COLO829 (cell line): ENCODE data around the gene ALG12.
A peak's percentile ranks its signal among the peaks of the same experiment; 100 is the strongest.

ENCODE experiments used
- DNase-seq: peaks from one replicate; pipeline ENCODE4 v3.0.0; 2012; ENCODE audit warnings: low spot score

Gene ALG12

DNA sequence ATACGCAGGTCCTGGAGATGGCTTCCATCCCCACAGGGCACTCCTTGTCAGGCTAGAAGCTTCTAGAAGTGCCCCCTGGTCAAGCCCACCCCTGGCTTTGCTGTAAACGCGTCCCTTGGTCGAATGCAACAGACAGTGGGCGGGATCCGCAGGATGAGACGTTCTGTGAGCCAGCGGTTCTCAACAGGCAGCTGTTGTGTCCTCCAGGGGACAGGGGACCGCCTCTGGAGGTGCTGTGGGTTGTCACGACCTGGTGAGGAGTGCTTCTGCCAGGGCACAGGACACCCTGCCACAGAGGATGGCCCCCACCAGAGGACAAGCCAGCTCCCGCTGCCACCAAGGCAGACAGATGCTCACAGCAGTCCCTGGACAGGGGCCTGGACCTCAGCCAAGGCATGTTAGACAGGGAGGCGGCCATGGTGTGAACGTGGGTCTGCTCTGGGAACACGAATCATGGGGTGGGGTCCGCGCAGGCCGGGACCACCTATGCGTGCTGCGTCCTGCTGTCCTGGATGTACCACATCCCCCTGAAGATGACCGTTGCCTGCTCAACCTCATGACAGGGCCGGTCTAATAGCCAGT lies 11.8 kb upstream of the ALG12 start:
- DNase-seq, result no peak

GRCh38 chr22:49929211-49929979 lies 11.2 kb upstream of the ALG12 start:
- DNase-seq, result peak; percentile 57

- DNase-seq, result no peak
These were observed 10.4 kb upstream of the ALG12 start for GRCh38 chr22:49928555-49929210.

- no peak for DNase-seq
These were observed 9.9 kb upstream of the ALG12 start for GRCh38 chr22:49928185-49928495.

- no peak for DNase-seq
These were observed 9.4 kb upstream of the ALG12 start for GRCh38 chr22:49927483-49928184.

- no peak for DNase-seq
These were observed 8.7 kb upstream of the ALG12 start for GRCh38 chr22:49926916-49927315.

DNA sequence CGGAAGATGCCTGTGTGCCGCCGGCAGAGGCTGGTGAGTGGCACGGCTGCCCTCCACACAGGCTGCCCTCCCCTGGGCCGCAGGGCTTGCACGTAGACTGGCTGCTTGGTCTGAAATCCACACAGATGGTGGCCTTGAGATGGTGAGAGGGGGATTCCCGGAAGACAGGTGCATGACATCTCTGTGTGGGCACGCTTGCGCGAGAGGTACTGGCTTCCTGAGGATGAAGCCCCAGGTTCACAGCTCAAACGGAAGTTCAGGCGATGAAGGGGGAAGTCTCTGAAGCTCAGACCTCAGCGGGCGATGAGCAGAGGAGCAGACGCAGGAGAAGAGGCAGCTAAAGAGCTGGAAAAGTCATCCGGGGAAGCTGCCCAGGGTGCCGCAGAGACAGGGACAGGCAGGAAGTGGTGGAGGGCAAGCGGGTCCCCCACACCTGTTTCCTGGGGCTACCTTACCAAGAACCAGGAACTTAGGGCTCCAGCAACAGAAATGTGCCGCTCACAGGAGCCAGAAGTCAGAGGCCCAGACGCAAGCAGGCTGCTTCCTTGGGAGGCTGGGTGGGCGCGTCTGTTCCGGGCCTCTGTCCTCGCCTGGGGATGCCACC lies 7.4 kb upstream of the ALG12 start:
- no peak for DNase-seq

DNA sequence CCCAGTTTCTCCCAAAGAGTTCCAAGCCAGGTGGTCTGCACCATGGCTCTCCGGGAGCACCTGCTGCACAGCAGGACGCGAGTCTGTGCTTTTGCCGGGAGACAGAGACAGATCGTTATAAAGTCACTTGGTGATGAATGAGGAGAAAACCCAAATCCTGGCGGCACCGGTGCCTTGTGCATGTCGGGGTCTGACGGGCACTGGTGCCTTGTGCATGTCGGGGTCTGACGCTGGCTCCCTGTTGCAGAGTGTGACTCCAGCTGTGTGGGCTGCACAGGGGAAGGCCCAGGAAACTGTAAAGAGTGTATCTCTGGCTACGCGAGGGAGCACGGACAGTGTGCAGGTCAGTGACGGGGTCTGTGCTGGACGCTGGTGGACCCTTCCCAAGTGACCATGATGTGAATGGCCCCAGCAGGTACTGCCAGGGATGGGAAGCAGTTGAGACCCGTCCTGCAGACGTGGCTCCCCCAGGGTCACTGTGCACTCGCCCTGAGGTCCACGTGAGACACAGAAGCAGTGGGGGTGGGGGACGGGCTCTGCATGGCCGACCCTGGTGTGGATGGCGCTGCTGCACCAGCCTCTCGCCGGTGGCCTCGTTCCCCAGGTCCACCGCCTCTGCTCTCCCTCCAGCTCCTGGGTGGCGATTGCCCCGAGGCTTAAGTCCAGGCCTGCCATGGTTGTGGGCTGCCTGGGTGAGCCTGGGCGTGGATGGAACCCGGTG lies 6.0 kb upstream of the ALG12 start:
- DNase-seq, result no peak

DNA sequence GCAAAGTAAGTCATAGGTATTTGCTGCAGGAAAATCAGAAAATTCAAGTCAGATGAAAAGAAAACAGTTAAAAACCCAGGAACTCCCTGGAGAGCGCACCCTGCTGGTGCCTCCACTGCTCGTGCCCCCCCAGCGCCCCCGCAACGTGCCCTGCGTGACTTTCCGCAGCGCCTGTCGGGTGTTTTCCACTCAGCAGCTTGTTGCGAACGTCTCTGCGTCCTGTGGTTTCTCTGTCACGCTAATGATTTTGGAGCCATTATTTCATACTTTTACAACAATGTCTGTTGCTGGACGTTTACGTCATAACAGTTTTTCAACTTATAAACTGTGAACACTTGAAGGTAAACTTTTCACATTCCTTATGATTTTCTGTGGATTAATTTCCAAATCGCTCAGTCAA lies 5.2 kb upstream of the ALG12 start:
- no peak for DNase-seq

DNA sequence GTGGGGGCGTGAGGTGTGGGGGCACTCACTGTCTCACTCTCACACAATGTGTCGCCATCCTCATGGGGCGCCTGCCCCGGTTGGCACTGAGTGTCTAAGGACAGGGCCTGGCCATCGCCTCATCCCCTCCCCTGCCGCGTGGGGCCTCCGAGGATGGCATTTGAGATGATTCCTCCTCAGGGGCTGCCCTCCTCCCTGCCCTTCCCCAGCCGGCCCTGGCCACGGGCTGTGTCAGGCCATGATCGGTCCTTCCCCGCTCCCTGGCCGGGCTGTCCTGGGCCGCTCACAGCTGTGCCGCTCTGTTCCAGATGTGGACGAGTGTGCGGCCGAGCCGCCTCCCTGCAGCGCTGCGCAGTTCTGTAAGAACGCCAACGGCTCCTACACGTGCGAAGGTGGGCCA lies 4.7 kb upstream of the ALG12 start:
- DNase-seq, result no peak

GRCh38 chr22:49922484-49922883 lies 4.2 kb upstream of the ALG12 start:
- DNase-seq, result no peak

DNA sequence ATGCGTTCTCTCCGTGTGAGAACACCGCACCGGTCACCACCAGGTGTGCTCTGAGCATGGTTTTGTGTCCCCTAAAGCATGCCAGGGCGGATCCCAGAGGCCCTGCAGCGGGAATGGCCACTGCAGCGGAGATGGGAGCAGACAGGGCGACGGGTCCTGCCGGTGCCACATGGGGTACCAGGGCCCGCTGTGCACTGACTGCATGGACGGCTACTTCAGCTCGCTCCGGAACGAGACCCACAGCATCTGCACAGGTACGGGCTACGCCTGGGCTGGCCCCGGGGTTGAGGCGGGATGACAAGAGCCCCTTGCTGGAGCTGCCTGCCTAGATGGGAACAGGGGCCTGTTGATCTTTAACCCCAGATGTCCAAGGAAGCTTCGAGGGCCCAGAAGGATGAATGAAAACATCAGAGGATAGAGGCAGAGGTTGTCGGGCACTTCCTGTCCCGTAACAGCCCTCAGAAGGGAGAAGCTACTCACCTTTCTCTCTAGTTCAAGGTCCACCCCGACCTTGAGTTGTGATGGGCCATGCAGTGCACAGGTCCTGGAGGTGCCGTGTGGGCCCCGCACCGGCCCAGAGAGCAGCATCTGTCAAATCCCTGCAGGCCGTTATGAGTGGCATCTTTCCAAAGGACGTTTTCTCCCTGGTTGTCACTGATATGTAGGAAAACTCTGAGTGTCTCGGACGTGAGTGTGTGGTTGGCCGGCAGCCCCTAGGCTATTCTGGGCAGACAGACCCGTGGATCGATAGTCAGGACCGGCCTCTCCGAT lies 3.5 kb upstream of the ALG12 start:
- DNase-seq, result no peak

GRCh38 chr22:49920859-49921258 lies 2.6 kb upstream of the ALG12 start:
- no peak for DNase-seq

- no peak for DNase-seq
These were observed 958 bp upstream of the ALG12 start for GRCh38 chr22:49918911-49919881.

DNA sequence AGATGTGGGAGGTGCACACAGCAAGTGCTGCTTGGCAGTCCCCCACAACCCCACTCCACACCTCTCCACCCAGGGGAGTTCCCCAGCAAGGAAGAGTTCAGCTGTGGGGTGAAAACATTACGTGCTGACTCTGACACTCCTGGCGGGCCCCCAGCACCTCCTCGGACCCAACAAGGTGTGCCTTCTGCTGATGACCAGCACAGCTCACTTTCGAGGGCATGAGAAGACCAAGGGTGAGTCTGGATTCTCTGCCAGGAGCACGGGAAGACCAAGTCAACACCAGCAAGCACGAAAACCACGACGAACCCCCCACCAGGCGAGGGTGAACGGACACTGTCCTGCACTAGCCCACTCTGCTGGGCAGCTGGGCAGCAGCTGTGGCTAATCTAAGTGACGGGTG lies 1.4 kb downstream of the ALG12 start:
- no peak for DNase-seq

DNA sequence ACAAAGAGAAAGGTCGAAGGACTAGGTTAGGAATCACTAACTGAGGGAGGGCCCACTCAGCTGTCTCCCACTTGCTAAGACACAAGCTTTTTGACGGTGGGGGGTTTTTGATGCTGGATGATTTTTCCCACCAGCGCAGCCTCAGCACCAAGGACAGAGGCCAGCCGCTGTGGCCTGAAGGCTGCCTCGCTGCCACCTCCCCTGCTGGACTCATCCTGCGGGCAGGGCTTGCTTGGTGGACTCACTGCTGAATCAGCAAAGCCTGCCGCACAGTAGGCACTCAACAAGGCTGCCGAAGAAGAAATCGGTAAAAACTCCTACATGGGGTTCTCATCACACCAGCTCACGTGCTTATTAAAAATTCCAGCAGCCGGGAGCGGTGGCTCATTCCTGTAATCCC lies 2.6 kb downstream of the ALG12 start:
- no peak for DNase-seq

GRCh38 chr22:49914256-49914655 lies 4.0 kb downstream of the ALG12 start:
- no peak for DNase-seq

GRCh38 chr22:49913446-49913845 lies 4.8 kb downstream of the ALG12 start:
- DNase-seq, result no peak

GRCh38 chr22:49913026-49913425 lies 5.2 kb downstream of the ALG12 start:
- DNase-seq, result no peak
